ENCODE results near the gene CDK10.
"Not testable (repeated sequence)": the region's sequence is repeated elsewhere in the genome, so short reads cannot be mapped to it uniquely, and the experiment has no call there.

CDK10 gene

DNA sequence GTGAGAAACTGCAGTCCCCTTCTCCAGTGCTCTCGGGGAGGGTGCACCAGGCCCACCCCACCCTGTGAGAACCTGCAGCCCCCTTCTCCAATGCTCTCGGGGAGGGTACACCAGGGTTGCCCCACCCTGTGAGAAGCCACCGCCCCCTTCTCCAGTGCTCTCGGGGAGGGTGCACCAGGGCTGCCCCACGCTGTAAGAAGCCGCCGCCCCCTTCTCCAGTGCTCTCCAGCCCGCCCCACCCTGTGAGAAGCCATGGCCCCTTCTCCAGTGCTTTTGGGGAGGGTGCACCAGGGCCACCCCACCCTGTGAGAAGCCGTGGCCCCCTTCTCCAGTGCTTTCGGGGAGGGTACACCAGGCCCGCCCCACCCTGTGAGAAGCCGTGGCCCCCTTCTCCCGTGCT lies 16.7 kb upstream of the CDK10 start:
- no peak for DNase-seq

DNA sequence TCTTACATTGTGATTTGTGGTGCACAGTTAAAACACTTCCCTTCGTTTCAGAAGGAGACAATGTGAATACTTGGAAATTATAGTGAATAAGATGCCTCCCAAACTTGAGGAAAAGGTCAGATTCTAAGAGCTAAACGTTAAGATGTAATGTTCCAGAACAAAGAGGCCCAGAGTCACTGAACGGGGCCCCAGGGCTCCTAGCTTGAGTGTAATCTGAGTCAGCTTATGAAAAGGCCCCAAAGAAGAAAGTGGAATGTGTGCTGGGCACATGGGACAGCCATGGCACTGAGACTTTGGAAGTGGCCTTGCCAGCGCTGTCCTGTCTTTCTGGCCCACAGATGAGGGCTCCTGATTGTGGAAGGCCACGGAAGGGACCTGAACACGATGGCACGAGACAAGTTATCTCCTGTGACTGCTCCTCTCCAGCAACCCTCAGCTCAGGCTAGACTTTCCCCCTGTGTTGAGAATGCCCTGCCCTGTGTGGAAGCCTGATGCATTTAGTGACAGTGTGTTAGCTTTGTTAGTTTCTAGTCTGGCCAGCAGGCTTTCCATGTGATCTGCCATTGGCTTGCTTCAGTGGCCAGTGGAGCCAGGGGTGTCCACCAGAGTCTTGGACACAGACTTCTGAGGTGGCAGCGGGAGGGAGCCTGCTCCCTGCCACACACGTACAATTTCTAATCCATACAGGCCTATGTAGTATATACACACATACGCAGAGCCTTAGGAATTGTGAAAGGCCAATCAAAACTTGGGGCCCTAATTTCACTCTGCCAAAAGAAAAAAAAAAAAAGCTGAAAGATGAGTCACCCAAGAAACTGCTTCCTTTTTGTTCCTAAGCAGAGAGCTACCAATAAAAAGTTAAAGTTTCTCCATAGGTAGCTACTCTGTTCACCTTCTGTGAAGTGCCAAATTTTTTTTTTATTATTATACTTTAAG lies 15.7 kb upstream of the CDK10 start:
- no peak for DNase-seq

DNA sequence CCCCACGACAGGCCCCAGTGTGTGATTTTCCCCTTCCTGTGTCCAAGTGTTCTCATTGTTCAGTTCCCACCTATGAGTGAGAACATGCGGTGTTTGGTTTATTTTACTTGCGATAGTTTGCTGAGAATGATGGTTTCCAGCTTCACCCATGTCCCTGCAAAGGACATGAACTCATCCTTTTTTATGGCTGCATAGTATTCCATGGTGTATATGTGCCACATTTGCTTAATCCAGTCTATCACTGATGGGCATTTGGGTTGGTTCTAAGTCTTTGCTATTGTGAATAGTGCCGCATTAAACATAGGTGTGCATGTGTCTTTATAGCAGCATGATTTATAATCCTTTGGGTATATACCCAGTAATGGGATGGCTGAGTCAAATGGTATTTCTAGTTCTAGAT lies 14.9 kb upstream of the CDK10 start:
- not testable (repeated sequence) for DNase-seq

DNA sequence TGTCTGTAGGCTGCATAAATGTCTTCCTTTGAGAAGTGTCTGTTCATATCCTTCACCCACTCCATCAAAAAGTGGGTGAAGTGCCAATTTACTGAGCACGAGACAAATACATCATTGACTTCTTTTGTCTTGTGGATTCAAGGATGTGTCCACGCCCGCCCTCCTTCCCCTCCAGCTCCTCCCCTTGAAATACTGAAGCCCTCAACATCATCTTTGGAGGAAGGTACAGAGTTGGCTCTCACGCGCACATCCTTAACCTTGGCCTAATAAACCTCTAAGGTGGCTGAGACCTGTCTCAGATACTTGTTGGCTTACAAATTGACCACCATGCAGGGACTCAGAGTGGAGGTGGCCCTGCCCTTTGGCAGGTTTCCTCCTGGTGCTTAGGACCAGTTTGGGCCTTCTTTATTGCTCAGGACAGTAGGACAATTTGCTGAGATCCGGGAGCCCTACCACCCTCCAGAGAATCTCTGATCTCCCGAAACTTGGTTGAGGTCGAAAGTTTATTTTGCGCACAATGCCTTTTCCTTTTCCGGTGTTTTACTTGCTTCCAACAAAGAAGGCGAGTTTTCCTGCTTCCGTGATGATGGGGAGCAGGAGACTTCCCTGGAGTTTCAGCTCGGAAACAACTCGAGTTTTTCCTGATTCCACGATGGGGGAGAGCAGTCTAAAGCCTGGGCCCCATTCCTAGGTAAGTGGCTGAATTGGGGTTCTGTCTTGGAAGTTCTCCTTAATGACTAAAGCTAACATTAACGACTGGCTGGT lies 14.1 kb upstream of the CDK10 start:
- DNase-seq: no peak

DNA sequence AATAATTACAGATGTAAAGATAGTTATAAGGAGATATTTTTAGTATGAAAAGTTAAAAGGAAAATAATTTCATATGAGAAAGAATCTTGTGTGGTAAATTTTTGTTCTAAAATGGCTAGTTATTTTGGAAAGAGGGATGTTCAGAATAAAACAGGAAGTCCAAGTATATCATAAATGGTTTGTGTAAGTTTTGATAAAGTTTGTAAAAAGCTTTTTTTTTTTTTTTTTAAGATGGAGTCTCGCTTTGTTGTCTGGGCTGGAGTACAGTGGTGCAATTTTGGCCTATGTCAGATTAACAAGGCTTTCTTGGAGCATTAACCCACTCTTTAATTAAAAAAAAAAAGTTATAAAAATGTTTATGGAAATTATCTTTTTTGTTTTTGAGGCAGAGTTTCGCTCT lies 8.2 kb upstream of the CDK10 start:
- no peak for DNase-seq

DNA sequence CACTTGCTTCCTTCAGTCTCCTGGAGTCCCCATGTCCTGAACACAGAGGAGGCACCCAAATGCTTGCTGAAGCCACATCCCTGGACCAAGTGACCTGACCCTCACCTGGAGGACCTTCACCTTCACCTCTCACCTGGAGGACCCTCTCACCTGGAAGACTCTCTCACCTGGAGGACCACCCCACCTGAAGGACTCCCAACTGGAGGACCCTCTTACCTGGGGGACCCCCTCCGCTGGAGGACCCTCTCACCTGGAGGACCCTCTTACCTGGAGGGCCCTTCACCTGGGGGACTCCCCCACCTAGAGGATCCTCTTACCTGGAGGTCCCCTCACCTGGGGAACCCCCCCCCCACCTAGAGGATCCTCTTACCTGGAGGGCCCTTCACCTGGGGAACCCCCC lies 573 bp upstream of the CDK10 start:
- no peak for DNase-seq

DNA sequence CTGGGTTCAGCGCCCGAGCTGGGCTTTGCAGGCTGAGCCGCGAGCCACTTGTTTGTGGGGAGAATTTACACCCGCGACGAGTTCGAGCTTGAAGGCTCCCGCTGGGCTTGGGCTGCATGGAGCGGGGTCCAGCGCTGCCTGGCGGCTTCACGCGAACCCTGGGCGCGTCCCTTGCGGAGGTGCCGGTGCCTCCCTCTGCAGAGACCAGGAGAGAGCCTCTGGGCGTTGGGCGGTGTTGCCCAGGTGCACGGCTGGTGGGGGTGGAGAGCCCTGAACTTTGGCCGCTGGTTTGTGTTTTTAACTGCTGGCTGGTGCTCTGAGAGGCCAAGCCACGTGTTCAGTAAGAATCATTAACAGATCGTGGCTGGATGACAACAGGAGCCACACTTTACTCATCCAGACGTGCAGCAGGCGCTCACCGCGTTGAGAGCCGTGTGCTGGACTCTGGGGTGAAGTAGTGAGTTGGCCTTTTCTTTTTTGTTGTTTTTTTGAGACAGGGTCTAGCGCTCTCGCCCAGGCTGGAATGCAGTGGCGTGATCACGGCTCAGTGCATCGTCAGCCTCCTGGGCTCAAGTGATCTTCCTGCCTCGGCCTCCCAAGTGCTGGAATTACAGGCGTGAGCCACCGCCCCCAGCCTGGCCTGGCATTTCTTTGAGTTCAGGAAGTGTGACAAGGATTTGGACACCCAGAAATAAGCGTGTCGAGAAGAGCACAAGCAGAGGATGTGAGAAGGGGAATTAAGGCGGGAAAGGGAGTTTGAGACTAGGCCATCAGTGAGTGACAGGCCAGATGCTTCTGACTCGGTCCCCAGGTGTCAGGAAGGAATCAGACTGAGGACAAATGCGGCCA lies 827 bp downstream of the CDK10 start:
- DNase-seq: no peak

DNA sequence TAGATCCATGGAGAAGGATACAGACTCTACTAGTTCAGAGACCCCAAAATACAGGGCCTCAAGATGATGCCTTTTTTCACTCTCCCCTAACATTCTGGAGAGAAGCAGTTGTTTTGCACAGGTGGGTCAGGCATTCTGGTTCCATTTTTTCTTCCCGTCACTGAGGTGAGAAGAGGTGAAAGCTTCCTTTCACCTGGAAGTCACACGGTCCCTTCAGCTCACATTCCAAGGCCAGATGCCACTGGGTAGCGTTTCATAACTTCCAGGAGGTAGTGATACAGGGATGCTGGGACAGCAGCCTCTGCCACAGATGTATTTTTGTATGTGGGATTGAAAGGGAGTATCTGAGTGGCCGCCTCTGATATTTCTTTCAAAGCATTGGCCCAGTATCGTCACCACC lies 1.9 kb downstream of the CDK10 start:
- no peak for DNase-seq

DNA sequence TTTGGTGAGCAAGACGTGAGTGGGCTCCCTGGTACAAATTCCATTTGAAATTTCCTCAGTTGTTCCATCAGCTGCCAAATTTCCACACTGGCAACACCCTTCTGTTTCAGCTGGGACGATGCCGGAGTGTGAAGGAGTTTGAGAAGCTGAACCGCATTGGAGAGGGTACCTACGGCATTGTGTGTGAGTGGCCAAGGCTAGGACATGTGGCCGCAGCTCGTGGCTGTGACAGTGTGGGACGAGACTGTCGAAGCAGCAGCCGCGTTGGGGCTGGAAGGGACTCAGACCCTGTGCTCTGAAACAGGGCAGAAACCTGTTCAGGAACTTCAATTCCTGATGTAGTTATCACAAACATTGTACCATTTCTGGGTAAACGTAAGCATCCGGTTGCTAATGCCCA lies 2.7 kb downstream of the CDK10 start:
- no peak for DNase-seq

DNA sequence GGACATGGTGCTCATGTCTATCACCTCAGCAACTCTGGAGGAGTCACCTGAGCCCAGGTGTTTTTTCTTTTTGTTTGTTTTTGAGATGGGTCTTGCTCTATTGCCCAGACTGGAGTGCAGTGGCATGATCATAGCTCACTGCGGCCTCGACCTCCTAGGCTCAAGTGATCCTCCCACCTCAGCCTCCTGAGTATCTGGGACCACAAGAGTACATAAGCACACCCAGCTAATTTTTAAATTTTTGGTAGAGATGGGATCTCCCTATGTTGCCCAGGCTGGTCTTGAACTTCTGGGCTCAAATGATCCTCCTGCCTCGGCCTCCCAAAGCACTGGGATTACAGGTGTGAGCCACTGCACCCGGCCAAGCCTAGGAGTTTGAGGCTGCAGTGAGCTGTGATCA lies 3.1 kb downstream of the CDK10 start:
- not testable (repeated sequence) for DNase-seq

DNA sequence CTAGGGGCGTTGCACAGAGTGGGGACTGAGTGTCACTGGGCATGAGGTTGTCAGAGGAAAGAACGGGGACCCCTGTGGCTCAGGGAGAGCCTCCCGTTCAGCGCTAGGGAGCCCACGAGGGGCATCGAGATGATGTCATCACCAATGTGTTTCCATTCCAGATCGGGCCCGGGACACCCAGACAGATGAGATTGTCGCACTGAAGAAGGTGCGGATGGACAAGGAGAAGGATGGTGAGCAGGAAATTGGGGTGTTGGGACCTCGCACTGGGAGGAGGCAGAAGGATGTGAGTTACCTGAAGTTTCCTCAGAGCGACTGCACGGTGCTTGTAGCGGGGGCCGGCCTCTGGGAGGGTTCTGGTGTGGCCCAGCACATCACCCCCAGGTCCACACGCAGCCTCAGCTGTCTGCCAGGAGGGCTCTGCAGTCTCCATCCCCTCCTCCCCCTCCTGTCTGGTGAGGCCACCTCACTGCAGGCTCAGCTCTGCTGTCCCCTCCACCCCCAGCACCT lies 4.0 kb downstream of the CDK10 start:
- DNase-seq: no peak

DNA sequence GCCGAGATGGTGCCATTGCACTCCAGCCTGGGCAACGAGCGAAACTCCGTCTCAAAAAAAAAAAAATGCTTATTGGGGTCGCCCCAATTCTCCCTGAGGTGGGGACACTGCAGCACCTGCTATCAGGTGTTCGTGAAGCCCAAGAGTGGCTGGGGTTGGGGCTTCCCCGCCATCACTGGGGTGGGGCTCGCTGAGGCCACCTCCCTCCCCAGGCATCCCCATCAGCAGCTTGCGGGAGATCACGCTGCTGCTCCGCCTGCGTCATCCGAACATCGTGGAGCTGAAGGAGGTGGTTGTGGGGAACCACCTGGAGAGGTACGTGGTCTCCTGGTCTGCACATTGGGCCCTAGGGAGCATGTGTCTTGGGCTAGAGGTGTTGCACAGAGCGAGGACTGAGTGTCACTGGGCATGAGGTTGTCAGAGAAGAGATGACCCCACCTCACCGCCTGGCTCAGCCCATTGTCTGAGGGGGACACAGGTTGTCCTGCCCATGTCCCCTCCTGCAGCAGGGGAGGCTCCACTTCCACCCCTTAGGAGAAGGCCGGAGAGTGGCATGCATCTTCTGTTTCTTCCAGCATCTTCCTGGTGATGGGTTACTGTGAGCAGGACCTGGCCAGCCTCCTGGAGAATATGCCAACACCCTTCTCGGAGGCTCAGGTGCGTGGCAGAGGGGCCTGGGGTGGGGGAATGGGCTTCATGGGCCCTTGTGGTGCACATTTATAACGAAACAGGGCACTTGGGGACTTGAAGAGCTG lies 4.9 kb downstream of the CDK10 start:
- DNase-seq: no peak

DNA sequence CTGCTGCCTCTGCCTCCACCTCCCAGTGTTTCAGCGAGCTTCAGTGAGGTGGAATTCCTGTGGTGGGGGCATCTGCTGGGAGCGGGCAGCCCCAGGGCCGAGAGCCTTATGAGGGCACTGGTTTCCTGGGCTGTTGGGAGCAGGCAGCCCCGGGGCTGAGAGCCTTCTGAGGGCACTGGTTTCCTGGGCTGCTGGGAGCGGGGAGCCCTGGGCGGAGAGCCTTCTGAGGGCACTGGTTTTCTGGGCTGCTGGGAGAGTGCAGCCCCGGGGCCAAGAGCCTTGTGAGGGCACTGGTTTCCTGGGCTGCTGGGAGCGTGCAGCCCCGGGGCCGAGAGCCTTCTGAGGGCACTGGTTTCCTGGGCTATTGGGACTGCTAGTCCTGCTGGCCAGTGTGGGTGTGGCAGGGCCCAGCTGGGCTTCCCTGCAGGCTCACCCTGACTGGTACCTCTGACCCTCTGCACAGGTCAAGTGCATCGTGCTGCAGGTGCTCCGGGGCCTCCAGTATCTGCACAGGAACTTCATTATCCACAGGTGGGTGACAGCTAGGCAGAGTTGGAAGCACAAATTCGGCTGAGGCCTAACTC lies 5.6 kb downstream of the CDK10 start:
- no peak for DNase-seq

DNA sequence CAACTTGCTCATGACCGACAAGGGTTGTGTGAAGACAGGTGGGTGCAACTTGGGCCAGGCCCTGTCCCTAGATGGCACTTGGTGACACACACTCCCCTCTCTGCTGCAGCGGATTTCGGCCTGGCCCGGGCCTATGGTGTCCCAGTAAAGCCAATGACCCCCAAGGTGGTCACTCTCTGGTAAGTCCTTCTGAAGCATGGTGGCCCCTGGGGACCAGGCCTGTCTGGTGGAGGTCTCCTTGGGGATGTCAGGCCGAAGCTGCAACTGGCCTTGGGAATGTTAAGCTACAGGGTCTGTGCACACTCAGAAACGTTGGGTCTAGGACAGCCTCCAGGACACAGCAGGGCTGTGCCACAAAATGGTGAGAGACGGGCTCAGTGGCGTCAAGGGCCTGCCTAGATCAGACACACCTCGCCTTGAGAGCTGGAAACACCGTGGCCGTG lies 6.8 kb downstream of the CDK10 start:
- no peak for DNase-seq

DNA sequence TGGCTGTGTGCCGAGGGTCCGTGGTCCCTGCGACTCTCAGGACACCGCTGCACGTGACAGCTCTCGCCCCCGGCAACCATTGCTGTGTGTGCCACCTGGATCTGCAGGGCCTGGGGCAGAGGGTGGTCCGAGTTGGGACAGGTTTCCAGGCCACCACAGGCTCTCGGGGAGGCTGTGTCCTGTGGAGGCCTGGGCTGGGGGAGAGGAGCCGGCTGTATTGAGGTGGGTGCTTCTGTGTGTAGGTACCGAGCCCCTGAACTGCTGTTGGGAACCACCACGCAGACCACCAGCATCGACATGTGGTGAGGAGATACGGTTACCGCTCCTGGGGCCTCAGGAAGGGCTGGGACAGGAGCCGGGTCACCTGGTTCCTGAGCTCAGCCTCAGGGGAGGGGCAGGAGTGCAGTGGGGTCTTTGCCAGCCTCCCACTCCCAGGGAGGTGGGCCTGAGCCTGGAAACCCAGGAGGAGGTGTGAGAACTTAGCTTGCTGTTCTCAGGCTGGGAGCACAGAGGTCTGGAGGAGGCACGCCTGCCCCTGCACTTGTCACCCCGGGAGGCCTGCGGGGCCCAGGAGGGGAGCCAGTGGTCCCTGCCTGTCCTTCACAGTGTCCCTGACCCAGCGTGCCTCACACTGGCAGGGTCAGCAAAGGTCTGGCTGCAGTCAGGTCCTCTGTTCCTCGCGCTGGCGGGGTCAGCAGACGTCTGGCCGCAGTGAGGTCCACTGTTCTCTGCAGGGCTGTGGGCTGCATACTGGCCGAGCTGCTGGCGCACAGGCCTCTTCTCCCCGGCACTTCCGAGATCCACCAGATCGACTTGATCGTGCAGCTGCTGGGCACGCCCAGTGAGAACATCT lies 7.7 kb downstream of the CDK10 start:
- DNase-seq: no peak

DNA sequence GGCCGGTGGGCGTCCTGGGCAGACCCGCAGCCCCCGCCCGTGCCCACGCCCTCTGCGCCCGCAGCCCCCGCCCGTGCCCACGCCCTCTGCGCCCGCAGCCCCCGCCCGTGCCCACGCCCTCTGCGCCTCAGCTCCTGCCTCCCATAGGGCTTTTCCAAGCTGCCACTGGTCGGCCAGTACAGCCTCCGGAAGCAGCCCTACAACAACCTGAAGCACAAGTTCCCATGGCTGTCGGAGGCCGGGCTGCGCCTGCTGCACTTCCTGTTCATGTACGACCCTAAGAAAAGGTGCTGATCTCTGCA lies 8.2 kb downstream of the CDK10 start:
- DNase-seq: not testable (repeated sequence)

DNA sequence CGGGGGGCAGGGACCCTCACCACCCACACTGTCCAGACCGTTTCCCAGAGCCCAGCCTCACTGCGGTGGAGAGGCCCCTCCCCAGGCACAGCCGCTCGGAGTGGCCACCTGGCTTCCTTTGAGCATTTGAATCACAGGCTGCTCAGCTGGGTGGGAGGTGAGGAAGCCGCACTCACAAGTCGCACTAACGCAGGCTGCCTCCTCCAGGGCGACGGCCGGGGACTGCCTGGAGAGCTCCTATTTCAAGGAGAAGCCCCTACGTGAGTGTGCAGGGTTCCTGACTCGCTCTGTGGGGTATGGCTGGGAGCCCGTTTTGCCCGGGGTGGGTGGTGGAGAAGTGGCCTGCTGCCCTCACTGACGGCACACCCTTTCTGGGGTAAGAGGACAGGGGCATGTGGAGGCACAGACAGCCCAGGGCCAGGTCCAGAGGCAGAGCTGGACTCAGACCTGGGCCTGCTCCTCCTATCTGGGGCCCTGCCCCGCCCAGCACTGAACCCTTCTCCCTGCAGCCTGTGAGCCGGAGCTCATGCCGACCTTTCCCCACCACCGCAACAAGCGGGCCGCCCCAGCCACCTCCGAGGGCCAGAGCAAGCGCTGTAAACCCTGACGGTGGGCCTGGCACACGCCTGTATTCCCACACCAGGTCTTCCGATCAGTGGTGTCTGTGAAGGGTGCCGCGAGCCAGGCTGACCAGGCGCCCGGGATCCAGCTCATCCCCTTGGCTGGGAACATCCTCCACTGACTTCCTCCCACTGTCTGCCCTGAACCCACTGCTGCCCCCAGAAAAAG lies 8.8 kb downstream of the CDK10 start:
- DNase-seq: no peak

DNA sequence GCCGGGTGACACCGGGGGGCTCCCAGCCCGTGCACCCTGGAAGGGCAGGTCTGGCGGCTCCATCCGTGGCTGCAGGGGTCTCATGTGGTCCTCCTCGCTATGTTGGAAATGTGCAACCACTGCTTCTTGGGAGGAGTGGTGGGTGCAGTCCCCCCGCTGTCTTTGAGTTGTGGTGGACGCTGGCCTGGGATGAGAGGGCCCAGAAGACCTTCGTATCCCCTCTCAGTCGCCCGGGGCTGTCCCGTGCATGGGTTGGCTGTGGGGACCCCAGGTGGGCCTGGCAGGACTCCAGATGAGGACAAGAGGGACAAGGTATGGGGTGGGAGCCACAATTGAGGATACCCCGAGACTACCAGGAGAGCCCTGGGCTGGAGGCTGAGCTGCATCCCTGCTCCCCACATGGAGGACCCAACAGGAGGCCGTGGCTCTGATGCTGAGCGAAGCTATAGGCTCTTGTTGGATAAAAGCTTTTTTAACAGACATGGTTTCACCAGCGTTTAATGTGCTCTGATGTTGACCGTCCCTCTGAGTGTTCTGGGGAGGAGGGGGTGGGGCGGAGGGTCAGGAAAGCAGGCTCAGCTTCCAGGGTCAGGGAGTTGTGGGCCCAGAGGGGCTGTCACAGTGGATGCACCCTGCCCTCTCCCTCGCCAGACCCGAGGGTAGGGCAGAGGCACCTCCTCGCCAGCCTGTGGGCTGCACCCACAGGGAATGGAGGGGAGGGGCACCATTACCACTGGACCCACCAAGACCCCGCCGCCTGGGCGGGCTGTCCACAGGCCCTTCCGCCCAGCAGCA lies 9.6 kb downstream of the CDK10 start:
- DNase-seq: no peak

DNA sequence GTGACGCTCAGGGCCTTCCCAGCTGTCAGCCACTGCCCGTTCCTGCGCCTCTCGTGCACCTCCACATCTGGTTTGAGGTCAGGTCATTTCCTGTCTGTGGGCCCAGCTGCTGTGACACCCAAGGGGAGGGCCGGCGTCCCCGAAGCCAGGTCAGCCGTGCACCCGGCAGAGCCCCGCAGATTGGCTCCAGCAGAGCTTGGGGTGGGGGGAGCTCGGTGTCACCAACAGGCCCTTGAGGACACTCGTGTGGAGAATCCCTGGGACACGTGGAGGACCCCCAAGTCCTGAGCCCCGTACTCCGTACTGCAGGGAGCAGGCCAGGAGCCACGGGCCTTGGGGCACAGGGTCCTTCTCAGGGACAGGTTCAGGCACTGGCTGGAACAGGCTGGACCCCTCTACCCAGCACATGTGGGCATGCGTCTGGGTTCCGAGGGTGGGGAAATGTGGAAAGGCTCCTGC lies 10.2 kb downstream of the CDK10 start:
- no peak for DNase-seq

Measured in DMS 273 treated with DMSO at 0.1 percent for 48 hours (cell line).